ENCODE measurements around the gene LRFN2. TPM values are rescaled to one million over a fixed set of nuclear protein-coding genes. Genes with fewer than 3 reads are reported as not detected.

Gene LRFN2
- total and polyA plus RNA-seq, 11 donors: not detected

GRCh38 chr6:40406175-40406574, 181.0 kb downstream of the LRFN2 start:
- H3K4me3 ChIP-seq: no peak overlapping the region
- H3K4me1 ChIP-seq: peaks cover 0 to under 1% (median 0%) of the 10 kb centered on the region in 12 donors
- no peaks in the 10 kb centered on the region for H3K9me3 ChIP-seq
- 96 to 100% (median 97%) methylated on average over 4 to 7 of the region's 7 CpGs for WGBS, 4 donors
- H3K27ac ChIP-seq: no peak overlapping the region
- H3K36me3 ChIP-seq: no peaks in the 10 kb centered on the region
- DNase-seq (no peak), ATAC-seq (no peak)
- TF ChIP-seq, protein P1, sequence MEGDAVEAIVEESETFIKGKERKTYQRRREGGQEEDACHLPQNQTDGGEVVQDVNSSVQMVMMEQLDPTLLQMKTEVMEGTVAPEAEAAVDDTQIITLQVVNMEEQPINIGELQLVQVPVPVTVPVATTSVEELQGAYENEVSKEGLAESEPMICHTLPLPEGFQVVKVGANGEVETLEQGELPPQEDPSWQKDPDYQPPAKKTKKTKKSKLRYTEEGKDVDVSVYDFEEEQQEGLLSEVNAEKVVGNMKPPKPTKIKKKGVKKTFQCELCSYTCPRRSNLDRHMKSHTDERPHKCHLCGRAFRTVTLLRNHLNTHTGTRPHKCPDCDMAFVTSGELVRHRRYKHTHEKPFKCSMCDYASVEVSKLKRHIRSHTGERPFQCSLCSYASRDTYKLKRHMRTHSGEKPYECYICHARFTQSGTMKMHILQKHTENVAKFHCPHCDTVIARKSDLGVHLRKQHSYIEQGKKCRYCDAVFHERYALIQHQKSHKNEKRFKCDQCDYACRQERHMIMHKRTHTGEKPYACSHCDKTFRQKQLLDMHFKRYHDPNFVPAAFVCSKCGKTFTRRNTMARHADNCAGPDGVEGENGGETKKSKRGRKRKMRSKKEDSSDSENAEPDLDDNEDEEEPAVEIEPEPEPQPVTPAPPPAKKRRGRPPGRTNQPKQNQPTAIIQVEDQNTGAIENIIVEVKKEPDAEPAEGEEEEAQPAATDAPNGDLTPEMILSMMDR (IDR thresholded peaks at IDR 0.05): no peak
- no peak for TF ChIP-seq POLR2A (IDR thresholded peaks at IDR 0.05)
- peaks cover 0 to 20% (median 0%) of the 10 kb centered on the region in 9 donors for H3K27me3 ChIP-seq
- intact Hi-C loops (cut with DNase I): no loop called here

DNA sequence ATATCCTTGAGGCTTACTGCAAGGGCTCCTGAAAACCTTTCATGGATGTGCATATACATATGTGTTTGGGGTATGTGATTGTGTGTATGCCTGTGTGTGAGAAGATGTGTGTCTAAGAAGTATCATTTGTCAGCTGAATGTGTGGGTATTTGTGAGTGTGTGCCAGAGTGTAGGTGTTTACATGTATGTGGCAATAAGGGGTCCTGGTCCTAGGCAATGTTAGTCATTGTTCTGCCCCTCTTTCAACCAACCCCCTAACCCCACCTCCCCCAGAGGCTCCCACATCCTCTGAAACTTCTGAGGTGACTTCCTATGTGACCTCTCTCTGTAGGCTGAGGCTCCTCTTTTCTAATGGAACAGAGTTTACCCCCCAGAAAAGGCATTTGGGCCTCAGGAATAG, 186.4 kb downstream of the LRFN2 start:
- Histone ChIP-seq H3K4me1 (no peaks in the 10 kb centered on the region), H3K36me3 (no peaks in the 10 kb centered on the region), H3K4me3 (no peak overlapping the region), H3K27ac (no peak overlapping the region), H3K27me3 (no peaks in the 10 kb centered on the region), H3K9me3 (no peaks in the 10 kb centered on the region)
- intact Hi-C loops (cut with DNase I): no loop called here
- no peak for TF ChIP-seq POLR2A (IDR thresholded peaks at IDR 0.05)
- TF ChIP-seq, protein P1 (IDR thresholded peaks at IDR 0.05): no peak
- no peak for ATAC-seq
- no peak for DNase-seq

GRCh38 chr6:40399888-40400457, 187.2 kb downstream of the LRFN2 start:
- Histone ChIP-seq H3K36me3 (no peaks in the 10 kb centered on the region), H3K4me3 (no peak overlapping the region), H3K4me1 (no peaks in the 10 kb centered on the region), H3K27me3 (no peaks in the 10 kb centered on the region), H3K9me3 (no peaks in the 10 kb centered on the region), H3K27ac (no peak overlapping the region)
- WGBS, 4 donors: 59 to 69% (median 66%) methylated on average over 4 of the region's 4 CpGs
- no peak for TF ChIP-seq POLR2A (IDR thresholded peaks at IDR 0.05)
- TF ChIP-seq, protein P1 (IDR thresholded peaks at IDR 0.05): no peak
- intact Hi-C loops (cut with DNase I): no loop called here
- DNase-seq: no peak
- ATAC-seq: no peak

GRCh38 chr6:40398810-40399477, 188.2 kb downstream of the LRFN2 start:
- H3K36me3 ChIP-seq: no peaks in the 10 kb centered on the region
- intact Hi-C loops (cut with DNase I): no loop called here
- 78 to 85% (median 81%) methylated on average over 6 of the region's 6 CpGs for WGBS, 4 donors

More at GRCh38 chr6:40398810-40399477, 188.2 kb downstream of the LRFN2 start:
- Histone ChIP-seq H3K9me3 (no peaks in the 10 kb centered on the region), H3K4me1 (no peaks in the 10 kb centered on the region), H3K4me3 (no peak overlapping the region), H3K27me3 (no peaks in the 10 kb centered on the region), H3K27ac (no peak overlapping the region)
- no peak for DNase-seq
- TF ChIP-seq, protein P1 (IDR thresholded peaks at IDR 0.05): no peak
- no peak for TF ChIP-seq POLR2A (IDR thresholded peaks at IDR 0.05)
- ATAC-seq: no peak
